ENCODE data around the gene ARMC6.
A peak's percentile ranks its signal among the peaks of the same experiment; 100 is the strongest.

Gene ARMC6

DNA sequence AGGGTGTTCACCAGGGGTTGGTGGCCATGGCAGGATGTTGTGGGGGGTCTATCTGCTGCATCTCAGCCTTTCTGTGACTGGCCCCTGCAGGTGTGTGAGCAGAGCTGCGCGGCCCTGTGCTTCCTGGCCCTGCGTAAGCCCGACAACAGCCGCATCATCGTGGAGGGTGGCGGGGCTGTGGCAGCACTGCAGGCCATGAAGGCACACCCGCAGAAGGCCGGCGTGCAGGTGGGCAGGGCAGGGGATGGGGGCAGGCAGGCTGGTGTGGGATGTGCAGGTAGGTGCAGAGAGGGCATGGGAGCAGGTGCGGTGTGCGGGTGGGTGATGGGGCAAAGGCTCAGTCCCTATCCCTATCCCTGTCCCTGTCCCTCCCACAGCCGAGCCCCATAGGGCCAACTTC, 22.3 kb downstream of the ARMC6 start:
- no peak for DNase-seq

DNA sequence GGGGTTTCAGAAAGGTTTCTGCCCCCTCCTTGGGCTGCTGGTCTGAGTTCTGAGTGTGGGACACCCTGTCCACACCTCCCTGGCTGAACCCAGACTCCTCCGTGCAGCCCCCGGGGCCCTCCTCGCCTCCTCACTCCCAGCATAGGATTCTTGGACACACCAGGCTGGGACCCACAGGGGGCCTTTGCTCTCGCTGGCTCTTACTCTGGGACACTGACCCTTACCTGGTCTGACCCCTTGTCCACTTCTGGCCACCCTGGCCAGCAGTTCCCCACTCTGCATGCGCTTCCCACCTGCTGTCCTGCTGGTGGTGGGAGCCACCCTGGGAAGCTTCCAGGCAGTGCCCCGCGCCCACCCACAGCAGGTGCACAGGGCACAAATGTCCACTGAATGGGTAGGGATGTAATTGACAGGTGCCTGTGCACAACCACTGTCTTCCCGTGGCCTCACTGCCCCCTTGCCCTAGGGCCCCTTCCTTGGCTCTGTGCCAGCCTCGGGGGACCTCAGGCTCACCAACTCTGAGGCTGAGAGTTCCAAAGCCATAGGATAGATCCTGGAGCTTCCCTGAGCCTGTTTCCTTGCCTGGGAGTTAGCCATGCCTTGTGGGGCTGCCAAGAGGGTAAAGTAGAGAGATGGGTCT, 23.4 kb downstream of the ARMC6 start:
- DNase-seq = no peak

DNA sequence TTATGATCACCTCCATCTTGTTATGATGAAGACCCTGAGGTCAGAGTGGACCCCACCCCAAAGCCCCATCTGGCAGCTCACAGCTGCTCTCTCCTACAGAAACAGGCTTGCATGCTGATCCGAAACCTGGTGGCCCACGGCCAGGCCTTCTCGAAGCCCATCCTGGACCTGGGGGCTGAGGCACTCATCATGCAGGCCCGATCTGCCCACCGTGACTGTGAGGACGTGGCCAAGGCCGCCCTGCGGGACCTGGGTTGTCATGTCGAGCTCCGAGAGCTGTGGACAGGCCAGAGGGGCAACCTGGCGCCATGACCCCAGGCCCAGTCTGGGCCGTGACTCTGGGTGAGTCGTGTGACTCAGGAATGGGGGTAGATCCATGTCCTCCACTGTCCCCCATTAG, 23.9 kb downstream of the ARMC6 start:
- no peak for DNase-seq

DNA sequence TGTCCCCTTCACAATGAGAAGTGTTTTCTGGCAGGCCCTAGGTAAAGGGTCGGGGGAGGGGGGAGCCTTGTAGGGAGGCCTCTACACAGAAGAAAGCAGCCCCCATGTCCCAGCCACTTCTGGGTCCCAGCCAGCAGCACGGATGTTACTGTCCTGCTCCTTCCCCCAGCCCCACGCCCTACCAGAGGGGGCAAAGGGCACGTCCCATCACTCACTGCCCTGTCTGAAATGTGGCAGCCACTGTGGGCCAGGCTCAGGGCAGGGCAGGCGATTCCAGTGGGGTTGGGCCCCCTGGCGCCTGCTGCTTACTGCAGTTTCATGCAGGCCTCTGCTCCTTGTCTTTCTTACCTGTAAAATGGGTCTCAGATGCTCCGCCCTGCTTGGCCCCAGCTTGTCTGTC, 24.3 kb downstream of the ARMC6 start:
- no peak for DNase-seq

DNA sequence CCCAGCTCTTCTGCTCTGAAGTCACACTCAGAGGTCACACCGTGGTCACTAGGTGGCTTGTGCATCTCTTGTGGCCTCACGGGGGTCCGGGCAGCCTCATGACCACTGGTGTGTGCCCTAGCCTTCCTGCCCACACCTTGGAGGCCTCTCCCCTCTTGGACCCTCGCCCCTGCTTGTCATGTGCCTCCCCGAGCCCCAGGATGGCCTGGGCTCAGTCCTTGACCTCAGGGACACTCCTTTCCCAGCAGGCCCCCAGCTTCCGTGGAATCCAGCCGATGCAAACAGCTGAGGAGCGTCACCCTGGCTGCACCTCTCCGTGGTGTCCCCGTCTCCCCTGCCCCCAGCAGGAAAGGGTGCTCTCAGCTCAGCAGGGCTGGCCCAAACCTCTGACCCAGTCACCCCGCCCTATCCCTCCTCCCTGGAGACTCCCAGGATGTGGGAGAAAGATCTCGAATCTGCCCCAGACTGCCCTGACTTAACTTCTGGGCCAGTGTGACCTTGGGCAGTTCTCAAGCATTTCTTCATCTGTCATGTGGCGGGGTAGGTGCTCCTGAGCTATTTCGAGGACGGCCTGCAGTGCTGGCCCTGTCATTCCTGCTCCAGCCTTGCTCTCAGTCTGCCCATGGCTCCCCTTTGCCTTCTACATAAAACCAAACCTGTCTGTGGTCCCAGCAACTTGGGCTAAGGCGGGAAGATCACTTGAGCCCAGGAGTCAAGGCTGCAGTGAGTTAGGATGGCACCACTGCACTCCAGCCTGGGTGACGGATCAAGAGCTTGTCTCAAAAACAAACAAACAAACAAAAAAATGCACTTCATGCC, 25.8 kb downstream of the ARMC6 start:
- no peak for DNase-seq

DNA sequence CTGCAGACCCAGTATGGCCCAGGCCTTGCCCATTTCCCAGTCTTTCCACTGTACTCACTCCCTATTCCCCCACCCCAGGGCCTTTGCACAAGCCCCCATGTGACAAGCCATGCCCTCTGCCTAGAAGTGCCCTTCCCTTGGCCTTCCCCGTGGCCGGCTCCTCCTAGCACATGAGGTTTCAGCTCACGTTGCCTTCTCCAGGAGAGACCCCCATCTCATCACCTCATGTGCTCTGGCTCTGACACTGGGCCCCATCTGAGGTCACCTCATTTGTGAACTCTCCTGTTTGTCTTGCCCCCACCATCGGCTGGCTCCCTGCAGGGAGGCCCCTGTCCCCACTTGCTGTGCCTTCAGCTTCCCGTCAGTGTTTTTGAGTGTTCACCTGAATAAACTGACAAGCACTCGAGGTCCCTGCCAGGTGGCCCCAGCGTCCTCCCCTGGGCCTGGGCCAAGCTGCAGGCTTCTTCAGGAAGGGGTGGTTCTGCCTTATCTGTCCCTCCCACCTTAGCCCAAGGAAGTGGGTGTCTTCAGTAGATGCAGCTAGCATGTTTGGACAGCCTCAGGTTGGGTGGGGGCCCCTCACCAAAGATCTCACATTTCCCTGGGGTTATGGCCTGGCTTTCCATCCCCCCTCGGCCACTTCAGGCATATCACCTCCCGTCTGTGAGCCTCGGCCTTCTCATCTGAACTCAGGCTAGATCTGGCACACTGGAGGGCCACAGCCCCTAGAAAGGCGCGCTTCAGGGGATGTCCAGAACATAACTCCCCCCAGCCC, 26.6 kb downstream of the ARMC6 start:
- DNase-seq = peak; percentile 39

DNA sequence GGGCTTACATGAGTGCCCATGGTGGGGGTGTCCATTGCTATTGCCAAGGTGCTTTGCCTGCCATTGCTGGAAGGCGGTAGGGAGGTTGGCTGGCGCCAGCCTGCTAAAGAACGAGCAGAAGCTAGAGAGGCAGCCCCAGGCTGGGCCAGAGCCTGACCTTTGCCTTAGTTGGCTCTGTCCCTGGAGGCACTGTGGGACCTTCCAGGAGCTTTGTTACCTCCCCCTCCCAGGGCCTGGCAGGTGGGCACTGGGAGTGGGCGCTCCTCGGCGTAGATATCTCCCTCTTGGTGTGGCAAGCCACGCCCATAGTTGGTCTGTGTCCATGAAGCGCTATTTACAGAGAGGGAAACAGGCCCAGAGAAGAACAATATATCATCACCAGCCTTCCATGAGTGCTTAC, 28.1 kb downstream of the ARMC6 start:
- peak; percentile 58 for DNase-seq

DNA sequence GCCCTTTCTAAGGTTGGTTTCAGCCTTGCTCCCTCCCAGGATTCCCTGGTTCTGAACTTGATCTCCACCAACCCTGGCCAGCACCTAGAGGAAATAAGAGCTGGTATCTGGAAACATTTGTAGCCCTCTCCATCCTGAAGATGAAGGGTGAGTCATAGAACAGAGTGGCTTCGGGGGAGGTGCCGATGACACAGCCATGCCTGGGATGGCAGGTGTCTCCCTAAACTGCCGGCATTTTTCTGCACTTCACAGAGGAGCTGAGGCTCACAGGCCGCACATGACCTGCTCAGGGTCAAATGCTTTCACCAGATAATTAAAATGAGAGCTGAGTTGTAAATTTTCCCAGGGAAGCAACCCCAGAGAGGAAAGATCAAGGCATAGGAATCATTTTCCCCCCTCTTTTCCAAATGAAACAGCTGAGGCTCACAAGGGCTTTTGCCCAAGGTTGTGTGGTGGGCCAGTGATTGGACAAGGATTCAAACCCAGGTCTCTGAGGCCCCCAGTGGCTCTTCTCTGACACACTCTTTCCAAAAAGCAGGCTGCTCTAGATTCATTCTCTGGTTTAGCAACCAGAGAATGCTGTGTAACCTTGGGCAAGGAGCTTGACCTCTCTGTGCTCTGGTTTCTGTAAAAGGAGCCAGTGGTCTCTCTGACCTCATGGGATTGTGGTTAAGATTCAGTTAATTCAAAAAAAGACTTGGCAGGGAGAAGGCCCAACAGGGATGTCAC, 29.2 kb downstream of the ARMC6 start:
- DNase-seq = no peak

DNA sequence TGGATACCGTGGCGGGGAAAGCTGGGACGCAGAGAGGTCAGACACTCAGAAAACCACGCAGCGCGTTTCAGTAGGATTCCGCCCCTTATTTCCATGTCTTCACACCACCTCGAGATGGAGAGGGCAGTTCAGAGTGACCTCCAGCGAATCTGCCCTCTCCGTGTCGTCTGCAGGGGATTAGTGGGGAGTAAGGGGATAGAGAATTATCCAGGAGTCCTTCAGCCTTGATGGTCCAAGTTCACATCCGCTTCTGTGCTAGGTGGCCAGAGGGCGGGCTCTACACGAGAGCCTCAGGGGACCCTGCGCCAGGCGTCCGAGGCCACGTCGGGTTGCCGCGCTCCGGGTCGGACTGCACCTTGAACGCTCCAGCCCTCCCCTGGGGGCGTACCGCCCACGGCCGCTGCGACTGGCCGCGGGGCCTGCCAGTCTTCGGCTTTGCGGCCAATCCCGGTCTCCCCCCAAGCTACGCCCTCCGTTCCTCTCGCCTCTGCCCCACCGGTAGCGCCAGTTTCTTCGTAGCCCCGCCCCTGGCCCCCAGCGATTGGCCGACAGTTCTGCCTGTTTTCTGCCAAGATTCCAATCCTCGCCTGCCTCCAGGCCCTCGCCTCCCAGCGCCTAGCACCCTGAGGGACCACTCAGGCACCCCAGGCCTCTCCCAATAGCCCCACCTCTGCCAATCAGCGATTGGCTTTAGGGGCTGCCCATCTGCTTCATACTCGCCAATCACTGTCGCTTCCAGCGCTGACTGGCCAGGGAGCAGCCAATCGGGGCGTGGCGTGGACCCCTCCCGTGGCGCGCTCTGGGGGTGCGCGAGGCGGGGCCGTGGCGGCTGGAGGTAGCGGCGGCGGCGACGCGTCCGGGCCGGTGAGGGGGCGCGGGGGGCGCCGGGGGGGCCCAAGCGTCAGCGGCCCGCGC, 30.0 kb downstream of the ARMC6 start, which contains the start of gene SLC25A42:
Gene SLC25A42, plus strand, starts transcription at position 812 of the 915 bp plus-strand sequence. CDS start 32,131 bp downstream, outside the sequence.
- DNase-seq = peak; percentile 99

DNA sequence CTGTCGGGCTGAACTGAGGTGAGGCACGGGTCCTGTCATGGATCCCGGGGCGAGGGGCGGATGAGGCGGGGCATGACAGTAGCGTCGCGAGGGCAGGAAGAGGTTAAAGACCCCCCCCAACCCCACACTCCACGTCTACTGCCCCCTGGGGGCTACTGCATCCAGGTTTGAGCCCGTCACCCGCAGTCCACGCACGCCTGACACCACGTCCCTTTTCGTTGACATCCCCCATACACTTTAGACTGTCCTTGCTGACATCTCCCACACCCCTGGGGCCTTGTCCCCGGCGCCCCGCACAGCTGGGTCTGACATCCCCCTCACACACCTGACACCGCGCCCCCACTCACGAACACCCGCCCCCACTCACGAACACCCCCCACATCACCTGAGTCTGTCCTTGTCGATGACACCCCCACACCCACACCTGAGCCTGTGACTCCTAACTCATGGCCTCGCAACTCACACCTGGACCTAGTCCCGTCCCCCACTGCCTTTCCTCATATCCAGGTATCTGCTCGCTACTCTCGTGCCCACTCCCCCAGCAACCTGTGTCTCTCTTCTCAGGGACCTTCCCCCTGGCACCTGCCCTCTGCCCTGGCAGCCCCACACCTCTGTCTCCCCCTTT, 30.8 kb downstream of the ARMC6 start:
- DNase-seq = peak; percentile 58

DNA sequence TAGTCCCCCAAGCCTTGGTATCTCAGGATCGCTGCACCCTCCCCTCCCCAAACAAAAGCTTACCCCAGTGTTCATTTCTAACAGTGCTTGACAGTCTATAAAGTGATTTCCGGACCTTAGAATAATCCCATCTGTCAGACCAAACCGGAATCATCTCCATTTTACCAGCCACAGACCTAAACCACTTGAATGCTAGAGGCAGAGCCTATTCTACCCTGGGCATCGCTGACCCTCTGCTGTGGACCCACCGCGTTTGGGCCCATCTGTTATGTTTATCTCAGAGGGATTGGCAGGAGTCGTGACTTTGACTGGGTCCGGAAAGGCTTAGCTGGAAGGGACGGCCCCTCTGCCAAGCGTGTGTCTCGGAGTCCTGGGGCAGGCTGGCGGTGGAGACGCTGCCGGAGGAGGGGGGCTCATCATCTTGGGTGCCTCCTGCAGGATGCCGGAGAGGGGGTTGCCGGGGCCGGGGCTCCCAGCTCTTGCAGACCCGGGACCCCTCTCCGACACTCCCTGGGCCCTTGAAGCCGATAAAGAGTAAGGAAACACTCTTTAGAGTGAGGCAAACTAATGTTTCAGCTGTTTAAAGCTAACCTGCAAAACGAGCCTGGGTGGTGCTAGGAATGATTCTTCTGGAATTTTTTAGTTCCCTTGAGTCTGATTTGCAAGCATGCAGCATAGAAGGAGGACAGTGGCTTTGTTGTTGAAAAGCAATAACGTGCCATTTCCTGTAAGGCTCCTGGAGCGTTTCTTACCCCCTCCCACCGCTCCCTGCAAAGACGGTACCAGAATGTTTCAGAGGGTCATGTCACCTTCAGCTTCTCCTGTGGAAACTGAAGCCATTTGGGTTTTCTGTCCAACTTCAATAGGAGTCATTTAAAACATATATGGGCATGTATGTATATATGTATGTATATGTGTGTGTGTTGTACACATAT, 31.7 kb downstream of the ARMC6 start:
- DNase-seq = no peak

DNA sequence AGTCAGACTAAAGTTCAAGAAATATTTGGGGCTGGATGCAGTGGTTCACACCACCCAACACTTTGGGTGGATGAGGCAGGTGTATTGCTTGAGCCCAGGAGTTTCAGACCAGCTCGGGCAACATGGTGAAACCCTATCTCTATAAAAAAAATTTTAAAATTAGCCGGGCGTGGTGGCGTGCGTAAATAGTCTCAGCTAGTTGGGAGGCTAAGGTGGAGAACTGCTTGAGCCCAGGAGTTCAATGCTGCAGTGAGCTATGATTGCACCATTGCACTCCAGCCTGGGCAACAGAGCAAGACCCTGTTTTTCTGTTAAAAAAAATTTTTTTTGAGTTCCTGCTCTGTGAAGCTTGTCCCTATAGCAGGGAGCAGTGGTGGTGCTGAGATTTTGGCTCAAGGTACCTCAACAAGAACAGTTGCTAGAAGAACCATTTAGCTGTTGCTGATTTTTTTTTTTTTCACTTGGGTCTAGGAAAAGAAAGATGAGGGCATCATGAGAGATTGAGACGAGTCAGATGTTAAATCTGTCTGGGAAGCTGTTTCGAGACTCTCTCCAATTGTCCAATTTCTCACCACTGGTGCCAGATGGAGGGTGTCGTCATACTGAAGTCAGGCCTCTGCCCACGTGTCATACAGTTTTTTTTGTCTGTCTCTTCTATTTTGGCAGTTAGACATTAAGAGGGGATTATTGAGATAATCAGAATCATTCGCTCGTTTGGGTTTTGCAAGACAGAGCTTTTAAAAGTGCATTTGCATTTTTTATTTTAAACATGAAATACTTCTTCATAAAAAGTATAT, 34.1 kb downstream of the ARMC6 start:
- DNase-seq = no peak

DNA sequence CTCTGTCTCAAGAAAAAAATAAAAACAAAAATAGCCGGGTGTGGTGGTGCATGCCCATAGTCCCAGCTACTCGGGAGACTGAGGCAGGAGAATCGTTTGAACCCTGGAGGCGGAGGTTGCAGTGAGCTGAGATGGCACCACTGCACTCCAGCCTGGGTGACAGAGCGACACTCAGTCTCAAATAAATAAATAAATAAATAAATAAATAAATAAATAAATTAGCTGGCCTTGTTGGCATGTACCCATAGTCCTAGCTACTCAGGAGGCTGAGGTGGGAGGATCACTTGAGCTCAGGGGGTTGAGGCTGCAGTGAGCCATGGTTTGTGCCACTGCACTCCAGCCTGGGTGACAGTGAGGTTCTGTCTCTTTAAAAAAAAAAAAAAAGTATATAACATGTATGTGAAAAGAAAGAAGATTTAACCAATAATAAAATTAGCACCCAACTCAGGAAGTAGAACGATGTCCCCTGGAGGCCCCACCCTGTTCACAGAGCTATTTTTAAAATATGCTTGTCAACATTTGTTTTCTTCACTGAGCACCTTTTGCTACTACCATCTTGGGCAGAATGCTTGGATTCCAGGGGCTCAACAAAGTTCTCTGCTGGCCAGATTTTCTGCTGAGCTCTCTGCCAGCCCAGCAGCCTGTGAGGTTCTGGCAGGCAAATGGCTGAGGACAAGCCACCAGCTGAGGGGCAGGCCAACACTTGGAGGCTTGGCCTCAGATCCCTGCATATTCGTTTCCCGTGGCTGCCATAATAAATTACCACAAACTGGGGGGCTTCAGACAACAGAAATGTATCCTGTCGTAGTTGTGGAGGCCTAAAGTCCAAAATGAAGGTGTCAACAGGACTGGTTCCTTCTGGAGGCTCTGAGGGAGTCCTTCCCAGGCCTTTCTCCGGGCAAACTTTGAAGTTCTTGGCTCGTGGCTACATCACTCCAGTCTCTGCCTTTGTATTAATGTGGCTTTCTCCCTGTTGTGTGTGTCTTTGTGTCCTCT, 35.6 kb downstream of the ARMC6 start:
- no peak for DNase-seq

DNA sequence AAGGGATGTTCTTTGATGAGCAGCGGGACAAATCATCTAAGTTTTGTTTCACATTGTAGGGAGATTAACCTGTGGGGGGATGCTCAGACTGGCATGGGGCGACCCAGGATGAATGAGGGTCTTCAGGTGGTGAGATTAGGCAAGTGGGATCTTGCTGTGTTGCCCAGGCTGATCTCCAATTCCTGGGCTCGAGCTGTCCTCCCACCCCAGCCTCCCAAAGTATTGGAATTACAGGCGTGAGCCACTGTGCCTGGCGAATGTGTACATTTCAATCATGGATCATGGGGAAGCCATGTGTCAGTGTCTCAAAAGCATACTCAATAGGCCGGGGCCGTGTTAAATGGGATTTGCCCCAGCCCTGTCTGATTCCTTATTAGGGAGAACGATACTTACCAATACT, 38.5 kb downstream of the ARMC6 start:
- DNase-seq = no peak

DNA sequence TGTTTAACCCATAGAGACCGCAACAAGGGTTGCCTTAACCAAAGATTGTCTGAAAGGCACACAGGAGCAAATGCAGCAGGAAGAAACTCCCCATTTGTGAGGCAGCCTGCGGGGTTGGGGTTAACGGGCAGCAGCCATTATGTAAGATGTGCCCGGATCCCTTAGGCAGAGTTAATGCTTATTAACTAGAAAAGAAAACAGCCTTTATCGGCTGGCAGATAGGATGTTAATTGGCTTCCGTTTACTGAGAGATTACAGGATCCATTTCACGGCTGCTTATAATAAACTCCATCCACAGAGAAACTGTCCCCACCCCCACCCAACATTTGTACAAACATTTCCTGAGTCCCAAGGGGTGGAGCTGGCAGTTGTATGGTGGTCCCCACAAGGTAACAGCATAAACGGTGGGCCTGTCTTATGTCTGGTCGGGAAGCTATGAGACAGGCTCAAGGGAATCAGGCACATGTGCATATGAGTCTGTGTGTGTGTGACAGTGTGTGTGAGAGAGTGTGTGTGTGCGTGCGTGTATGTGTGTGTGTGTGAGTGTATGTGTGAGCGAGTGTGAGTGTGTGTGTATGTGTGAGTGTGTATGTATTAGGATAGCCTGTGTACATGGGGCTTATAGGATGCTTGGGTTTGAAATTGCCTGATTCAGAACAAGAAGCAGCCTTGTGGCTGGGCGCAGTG, 40.9 kb downstream of the ARMC6 start:
- no peak for DNase-seq

DNA sequence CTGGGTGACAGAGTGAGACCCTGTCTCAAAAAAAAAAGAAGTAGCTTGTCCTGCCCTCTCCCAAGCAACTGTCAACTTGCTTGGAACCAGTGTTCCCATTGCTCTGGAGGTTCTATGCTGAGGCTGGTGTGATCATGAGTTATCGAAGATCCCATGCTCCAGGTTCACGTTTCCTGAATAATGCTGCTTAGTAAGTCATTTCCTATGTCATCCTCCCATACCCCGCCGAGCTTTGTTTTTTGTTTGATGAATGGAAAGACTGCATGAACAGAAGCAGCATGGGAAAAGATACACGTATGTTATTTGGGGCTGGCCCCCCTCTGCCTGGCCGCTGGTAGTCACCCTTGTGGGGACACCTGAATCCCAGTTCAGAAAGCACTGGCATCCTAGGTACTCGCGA, 41.7 kb downstream of the ARMC6 start:
- no peak for DNase-seq

DNA sequence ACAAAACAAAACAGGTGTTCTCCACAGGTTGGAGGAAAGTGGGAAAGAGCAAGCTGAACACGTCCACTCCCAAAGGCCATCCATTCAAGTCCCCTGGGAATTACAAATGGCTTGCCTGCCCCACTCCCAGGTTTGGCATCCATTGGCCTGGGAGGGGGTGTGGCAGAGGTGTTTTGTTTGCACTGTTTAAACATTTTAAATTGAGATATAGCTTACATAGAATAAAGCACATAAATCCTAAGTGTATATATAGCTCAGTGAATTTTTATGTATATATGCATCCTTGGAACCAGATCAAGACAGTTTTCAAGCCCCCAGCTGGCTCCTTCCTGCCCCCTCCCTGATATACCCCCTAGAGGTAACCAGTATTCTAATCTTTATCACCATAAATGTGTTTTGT, 43.1 kb downstream of the ARMC6 start:
- no peak for DNase-seq
